AG04449 (cell line): ENCODE data around the gene TMBIM6.

Source experiments
- CTCF ChIA-PET: fragments of 350-600 bp; formaldehyde crosslinking; extraction: SDS; loops from one replicate; lab custom pipeline; 2021; ENCODE audit warnings: antibody characterized with exemption; lab: Yijun Ruan, JAX
- POLR2A ChIA-PET: fragments of 400-600, 350-600 bp; formaldehyde crosslinking; extraction: SDS; loops from one replicate; lab custom pipeline; 2020; ENCODE audit warnings: antibody characterized with exemption, inconsistent platforms; lab: Yijun Ruan, JAX
- DNase-seq: peaks from one replicate; pipeline ENCODE4 v3.0.0-alpha.2; 2010; ENCODE audit warnings: low read depth, low spot score
- H3K4me3 ChIP-seq: 2 replicates; pipeline ENCODE4 v1.5.1; 2011; ENCODE audit warnings: low read depth, mild to moderate bottlenecking, control low read depth, low read length
- CTCF ChIP-seq: IDR thresholded peaks from one replicate; pipeline ENCODE4 v1.5.1; 2011; ENCODE audit warnings: mild to moderate bottlenecking, moderate library complexity, low read length, control low read depth, inconsistent platforms; ENCODE audit not compliant: insufficient read depth; ENCODE audit errors: missing control alignments

TMBIM6 gene

GRCh38 chr12:49796606-49797448 is 55.5 kb downstream of the TMBIM6 start:
- ChIA-PET POLR2A (no interaction called here), CTCF (interaction anchor here (1.3 to 2.3 kb wide), 3 partner anchors 19 to 259 kb away, joined by 3 to 9 read pairs (median 3); no protein-coding TSS in a partner anchor)
- no peak for TF ChIP-seq CTCF
- no peak for DNase-seq
- no peak overlapping the region for H3K4me3 ChIP-seq

- no peak for DNase-seq
- ChIA-PET POLR2A (no interaction called here), CTCF (interaction anchor here (1.3 to 2.3 kb wide), 2 partner anchors 20 to 259 kb away, joined by 3 to 9 read pairs; no protein-coding TSS in a partner anchor)
- no peak overlapping the region for H3K4me3 ChIP-seq
- no peak for TF ChIP-seq CTCF
Measured at GRCh38 chr12:49797449-49797776, 56.1 kb downstream of the TMBIM6 start.

GRCh38 chr12:49798248-49798647 is 56.9 kb downstream of the TMBIM6 start:
- TF ChIP-seq CTCF, result no peak
- DNase-seq, result no peak
- H3K4me3 ChIP-seq, result no peak overlapping the region
- ChIA-PET CTCF (interaction anchor here (1.3 to 2.3 kb wide), 3 partner anchors 20 to 258 kb away, joined by 3 to 9 read pairs (median 9); no protein-coding TSS in a partner anchor), POLR2A (no interaction called here)

- H3K4me3 ChIP-seq, result no peak overlapping the region
- POLR2A ChIA-PET, result interaction anchor here (0.5 kb wide), 1 partner anchor 30 kb away, joined by 3 read pairs; no protein-coding TSS in a partner anchor
- DNase-seq, result no peak
- CTCF ChIA-PET, result interaction anchor here (2.2 to 3.5 kb wide), 2 partner anchors 21 to 41 kb away, joined by 9 to 21 read pairs; no protein-coding TSS in a partner anchor
- TF ChIP-seq CTCF, result no peak
Measured at GRCh38 chr12:49798934-49799333, 57.6 kb downstream of the TMBIM6 start.

- no peak for DNase-seq
- ChIA-PET POLR2A (interaction anchor here (0.6 kb wide), 1 partner anchor 48 kb away, joined by 3 read pairs; no protein-coding TSS in a partner anchor), CTCF (interaction anchor here (0.9 to 3.5 kb wide), 6 partner anchors 8 to 40 kb away, joined by 3 to 21 read pairs (median 4); no protein-coding TSS in a partner anchor)
- no peak for TF ChIP-seq CTCF
- no peak overlapping the region for H3K4me3 ChIP-seq
Measured at GRCh38 chr12:49800421-49801140, 59.2 kb downstream of the TMBIM6 start.
